B cell (primary cell): Measurements from ENCODE around the gene IL12RB1.

Source experiments
- EZH2 ChIP-seq: IDR thresholded peaks from 2 replicates; pipeline ENCODE4 v1.6.1; 2012; ENCODE audit warnings: borderline replicate concordance, low read depth, mild to moderate bottlenecking, moderate library complexity, low read length; ENCODE audit not compliant: insufficient read depth, poor library complexity, severe bottlenecking
- TF ChIP-seq, protein P1 (sequence below): fragments of 200-600 bp; IDR thresholded peaks from one replicate; pipeline ENCODE4 v1.8.0; 2022; ENCODE audit warnings: antibody characterized with exemption, mild to moderate bottlenecking

DNA sequence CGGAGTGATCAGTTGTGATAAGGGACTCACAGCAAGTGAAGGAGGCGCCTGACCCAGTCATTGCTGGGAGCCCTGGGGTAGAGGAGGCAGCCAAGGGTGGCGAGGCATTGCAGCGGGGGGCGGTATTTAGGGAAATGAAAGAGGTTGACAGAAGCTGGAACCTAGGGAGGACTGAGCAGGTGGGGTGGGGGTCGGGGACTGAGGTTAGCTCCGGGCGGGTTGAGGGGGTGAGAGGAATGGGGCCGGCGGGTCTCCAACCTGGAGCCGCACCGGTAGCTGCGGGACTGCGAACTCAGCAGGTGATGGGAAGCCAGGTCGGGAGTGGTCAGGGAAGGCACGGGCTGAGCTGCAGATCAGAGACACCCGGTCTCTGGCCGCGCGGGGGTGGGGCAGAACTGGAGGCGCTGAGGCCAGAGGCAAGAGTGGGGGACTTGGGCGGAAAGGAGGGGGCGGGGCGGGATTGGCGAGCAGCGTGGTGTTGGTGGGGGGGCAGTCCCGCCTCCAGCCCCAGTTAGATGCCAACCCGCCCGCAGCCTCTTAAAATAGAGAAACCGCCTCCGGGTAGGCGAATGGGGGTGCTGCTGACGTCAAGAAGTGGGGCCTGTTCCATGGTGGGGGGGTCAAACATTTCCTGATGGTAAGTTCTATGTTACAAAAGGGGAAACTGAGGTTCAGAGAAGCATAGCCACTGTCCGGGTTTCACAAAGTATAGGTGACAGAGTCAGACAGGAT lies 12.3 kb upstream of the IL12RB1 start:
- TF ChIP-seq, protein P1, sequence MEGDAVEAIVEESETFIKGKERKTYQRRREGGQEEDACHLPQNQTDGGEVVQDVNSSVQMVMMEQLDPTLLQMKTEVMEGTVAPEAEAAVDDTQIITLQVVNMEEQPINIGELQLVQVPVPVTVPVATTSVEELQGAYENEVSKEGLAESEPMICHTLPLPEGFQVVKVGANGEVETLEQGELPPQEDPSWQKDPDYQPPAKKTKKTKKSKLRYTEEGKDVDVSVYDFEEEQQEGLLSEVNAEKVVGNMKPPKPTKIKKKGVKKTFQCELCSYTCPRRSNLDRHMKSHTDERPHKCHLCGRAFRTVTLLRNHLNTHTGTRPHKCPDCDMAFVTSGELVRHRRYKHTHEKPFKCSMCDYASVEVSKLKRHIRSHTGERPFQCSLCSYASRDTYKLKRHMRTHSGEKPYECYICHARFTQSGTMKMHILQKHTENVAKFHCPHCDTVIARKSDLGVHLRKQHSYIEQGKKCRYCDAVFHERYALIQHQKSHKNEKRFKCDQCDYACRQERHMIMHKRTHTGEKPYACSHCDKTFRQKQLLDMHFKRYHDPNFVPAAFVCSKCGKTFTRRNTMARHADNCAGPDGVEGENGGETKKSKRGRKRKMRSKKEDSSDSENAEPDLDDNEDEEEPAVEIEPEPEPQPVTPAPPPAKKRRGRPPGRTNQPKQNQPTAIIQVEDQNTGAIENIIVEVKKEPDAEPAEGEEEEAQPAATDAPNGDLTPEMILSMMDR = no peak
- TF ChIP-seq EZH2 = no peak
